22Rv1 (cell line): ENCODE data around the gene LRP8.

Source experiments
- H3K27ac ChIP-seq: fragments of 450-650 bp; 2 replicates; pipeline ENCODE4 v1.5.1; 2017
- ZFX ChIP-seq: fragments of 450-650 bp; IDR thresholded peaks from 2 replicates; pipeline ENCODE4 v1.6.1; 2017; ENCODE audit warnings: antibody characterized with exemption, borderline replicate concordance
- TF ChIP-seq, protein P1 (sequence below): fragments of 450-650 bp; IDR thresholded peaks from 2 replicates; pipeline ENCODE4 v1.5.1; 2017; ENCODE audit warnings: mild to moderate bottlenecking

Gene LRP8

GRCh38 chr1:53273526-53273925 lies 54.3 kb downstream of the LRP8 start:
- H3K27ac ChIP-seq, result no peak overlapping the region
- TF ChIP-seq, protein P1, sequence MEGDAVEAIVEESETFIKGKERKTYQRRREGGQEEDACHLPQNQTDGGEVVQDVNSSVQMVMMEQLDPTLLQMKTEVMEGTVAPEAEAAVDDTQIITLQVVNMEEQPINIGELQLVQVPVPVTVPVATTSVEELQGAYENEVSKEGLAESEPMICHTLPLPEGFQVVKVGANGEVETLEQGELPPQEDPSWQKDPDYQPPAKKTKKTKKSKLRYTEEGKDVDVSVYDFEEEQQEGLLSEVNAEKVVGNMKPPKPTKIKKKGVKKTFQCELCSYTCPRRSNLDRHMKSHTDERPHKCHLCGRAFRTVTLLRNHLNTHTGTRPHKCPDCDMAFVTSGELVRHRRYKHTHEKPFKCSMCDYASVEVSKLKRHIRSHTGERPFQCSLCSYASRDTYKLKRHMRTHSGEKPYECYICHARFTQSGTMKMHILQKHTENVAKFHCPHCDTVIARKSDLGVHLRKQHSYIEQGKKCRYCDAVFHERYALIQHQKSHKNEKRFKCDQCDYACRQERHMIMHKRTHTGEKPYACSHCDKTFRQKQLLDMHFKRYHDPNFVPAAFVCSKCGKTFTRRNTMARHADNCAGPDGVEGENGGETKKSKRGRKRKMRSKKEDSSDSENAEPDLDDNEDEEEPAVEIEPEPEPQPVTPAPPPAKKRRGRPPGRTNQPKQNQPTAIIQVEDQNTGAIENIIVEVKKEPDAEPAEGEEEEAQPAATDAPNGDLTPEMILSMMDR, result no peak
- no peak for TF ChIP-seq ZFX

- TF ChIP-seq, protein P1, result no peak
- no peak for TF ChIP-seq ZFX
- H3K27ac ChIP-seq, result no peak overlapping the region
Measured at GRCh38 chr1:53272349-53272748, 55.5 kb downstream of the LRP8 start.

GRCh38 chr1:53271446-53272090 lies 56.3 kb downstream of the LRP8 start:
- no peak for TF ChIP-seq ZFX
- no peak overlapping the region for H3K27ac ChIP-seq

DNA sequence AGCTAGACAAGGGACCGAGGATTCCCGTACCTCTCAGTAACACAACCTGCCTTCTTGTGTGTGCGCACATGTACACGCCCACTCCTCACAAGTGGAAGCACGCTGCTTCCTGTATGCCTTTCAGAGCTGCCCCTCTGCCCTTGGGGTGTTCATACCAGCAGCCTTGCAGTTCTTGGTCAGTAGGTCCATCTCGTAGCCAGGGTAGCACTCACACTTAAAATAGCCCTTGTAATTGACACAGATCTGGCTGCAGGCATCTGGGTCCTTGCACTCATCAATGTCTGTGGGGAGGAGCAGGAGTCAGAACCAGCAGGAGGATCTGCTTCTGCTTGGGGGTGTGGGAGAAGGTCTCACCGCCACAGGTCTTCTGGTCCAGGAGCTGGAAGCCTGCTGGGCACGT lies 57.0 kb downstream of the LRP8 start:
- TF ChIP-seq ZFX, result no peak
- TF ChIP-seq, protein P1, result no peak
- no peak overlapping the region for H3K27ac ChIP-seq

GRCh38 chr1:53270107-53270506 lies 57.8 kb downstream of the LRP8 start:
- no peak overlapping the region for H3K27ac ChIP-seq
- TF ChIP-seq, protein P1, result no peak
- no peak for TF ChIP-seq ZFX

- TF ChIP-seq, protein P1, result no peak
- TF ChIP-seq ZFX, result no peak
- no peak overlapping the region for H3K27ac ChIP-seq
Measured at GRCh38 chr1:53267761-53268160, 60.1 kb downstream of the LRP8 start.

- TF ChIP-seq ZFX, result no peak
- TF ChIP-seq, protein P1, result no peak; the same call in 1 of the 2 replicates
Measured at GRCh38 chr1:53266038-53266437, 61.8 kb downstream of the LRP8 start.

DNA sequence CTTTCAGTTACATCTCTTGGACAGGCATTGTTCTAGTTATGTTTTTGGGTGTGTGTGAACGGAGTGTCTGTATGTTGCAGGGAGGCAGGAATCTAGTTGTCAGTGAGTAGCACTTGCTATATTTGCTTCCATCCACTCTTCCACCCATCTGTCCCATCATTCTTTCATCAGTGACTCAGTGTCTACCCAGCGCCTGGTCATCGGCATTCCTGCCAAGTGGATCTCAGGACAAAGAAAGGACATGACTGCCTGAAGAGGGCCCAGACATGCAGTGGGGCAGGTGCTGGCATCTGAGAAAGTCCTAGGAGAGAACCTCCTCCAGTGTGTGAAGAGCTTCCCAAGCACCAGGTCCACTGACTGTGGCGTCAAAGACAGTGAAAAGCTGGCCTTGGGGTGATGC lies 62.3 kb downstream of the LRP8 start:
- no peak overlapping the region for H3K27ac ChIP-seq
- TF ChIP-seq ZFX, result no peak
- TF ChIP-seq, protein P1, result no peak

More at GRCh38 chr1:53266038-53266437, 61.8 kb downstream of the LRP8 start:
- H3K27ac ChIP-seq, result no peak overlapping the region
